Naive thymus-derived CD8-positive, alpha-beta T cell (primary cell): ENCODE measurements around the gene WFDC2. TPM values are rescaled to one million over a fixed set of nuclear protein-coding genes. Genes with fewer than 3 reads are reported as not detected.

Source experiments
- ATAC-seq, 2 donors: fragments of 150-1000 bp; cut with Tn5 transposase in 1 of 2; sonication (Bioruptor Pico), chemical (Tn5 transposase) in 1 of 2; 1 replicate in 1 of 2; 2 replicates in 1 of 2; pipeline ENCODE4 v1.10.0; 2021; ENCODE audit warnings: mild to moderate bottlenecking in 2 of 2, moderate library complexity in 2 of 2
- POLR2A ChIA-PET: fragments of 350-600 bp; sonication (Branson Sonifier 250); formaldehyde crosslinking; loops from one replicate; lab custom pipeline; 2021; ENCODE audit warnings: antibody characterized with exemption; lab: Charles Lee
- DNase-seq, 10 donors: peaks; one replicate each; pipeline versions ENCODE4 v3.0.0 to v3.0.0-alpha.2; 2020 to 2022
- H3K27ac Mint-ChIP-seq, 10 donors: one replicate each; pipeline ENCODE4 v1.8.0; 2020 to 2022; ENCODE audit warnings: mild to moderate bottlenecking in 10 of 10, mixed read lengths in 10 of 10, moderate library complexity in 4 of 10, inconsistent platforms in 1 of 10
- H3K27me3 Mint-ChIP-seq, 5 donors: one replicate each; pipeline ENCODE4 v1.8.0; 2021 to 2022; ENCODE audit warnings: mixed read lengths in 5 of 5
- H3K36me3 Mint-ChIP-seq, 3 donors: one replicate each; pipeline ENCODE4 v1.8.0; 2020 to 2022; ENCODE audit warnings: mixed read lengths in 3 of 3, mild to moderate bottlenecking in 2 of 3, inconsistent platforms in 1 of 3
- H3K4me1 Mint-ChIP-seq, 4 donors: one replicate each; pipeline ENCODE4 v1.8.0; 2021 to 2022; ENCODE audit warnings: mixed read lengths in 4 of 4
- H3K4me3 Mint-ChIP-seq, 10 donors: one replicate each; pipeline ENCODE4 v1.8.0; 2020 to 2022; ENCODE audit warnings: mild to moderate bottlenecking in 10 of 10, mixed read lengths in 10 of 10, moderate library complexity in 6 of 10, inconsistent platforms in 1 of 10
- H3K9me3 Mint-ChIP-seq, 9 donors: one replicate each; pipeline ENCODE4 v1.8.0; 2020 to 2022; ENCODE audit warnings: mixed read lengths in 9 of 9, mild to moderate bottlenecking in 3 of 9, inconsistent platforms in 1 of 9, moderate library complexity in 1 of 9
- polyA plus RNA-seq, 3 donors: library from polyadenylated mRNA; unstranded; fragments of 300-500 nt; fragmentation: Illumina TruSeq; gene quantifications; one replicate each; pipeline ENCODE4 v1.2.3, GENCODE V29; 2021
- total RNA-seq, 8 experiments: library from RNA in 2 of 8; stranded (reverse) in 2 of 8; gene quantifications; one replicate each; pipeline ENCODE4 v1.2.3 and lab custom pipeline; 2021 to 2026

Gene WFDC2
- total and polyA plus RNA-seq, 5 experiments from 2014 or later, result 0.33 to 0.80 (median 0.73) TPM; not detected in 2

GRCh38 chr20:45503403-45503802 lies 33.9 kb downstream of the WFDC2 start:
- H3K4me3 Mint-ChIP-seq, result no peak overlapping the region
- peaks cover 28 to 75% (median 36%) of the 10 kb centered on the region in 5 donors for H3K27me3 Mint-ChIP-seq
- ATAC-seq (no peak), DNase-seq (no peak)
- no peak overlapping the region for H3K27ac Mint-ChIP-seq
- H3K4me1 Mint-ChIP-seq, result no peaks in the 10 kb centered on the region
- H3K9me3 Mint-ChIP-seq, result no peaks in the 10 kb centered on the region
- no peaks in the 10 kb centered on the region for H3K36me3 Mint-ChIP-seq
- POLR2A ChIA-PET, result no interaction called here

GRCh38 chr20:45506398-45506797 lies 36.8 kb downstream of the WFDC2 start:
- Mint-ChIP-seq H3K27ac (no peak overlapping the region), H3K27me3 (peaks cover 23 to 71% (median 27%) of the 10 kb centered on the region in 5 donors), H3K4me3 (no peak overlapping the region), H3K9me3 (no peaks in the 10 kb centered on the region), H3K36me3 (no peaks in the 10 kb centered on the region), H3K4me1 (no peaks in the 10 kb centered on the region)
- POLR2A ChIA-PET, result no interaction called here
- DNase-seq, result no peak
- no peak for ATAC-seq

GRCh38 chr20:45507011-45507820 lies 37.7 kb downstream of the WFDC2 start:
- POLR2A ChIA-PET, result no interaction called here
- H3K4me3 Mint-ChIP-seq, result no peak overlapping the region
- H3K36me3 Mint-ChIP-seq, result peaks cover 0 to 2% (median 0%) of the 10 kb centered on the region in 3 donors
- ATAC-seq (no peak), DNase-seq (no peak)
- H3K4me1 Mint-ChIP-seq, result no peaks in the 10 kb centered on the region
- no peaks in the 10 kb centered on the region for H3K9me3 Mint-ChIP-seq
- no peak overlapping the region for H3K27ac Mint-ChIP-seq
- H3K27me3 Mint-ChIP-seq, result peaks cover 22 to 73% (median 25%) of the 10 kb centered on the region in 5 donors

GRCh38 chr20:45508068-45508886 lies 38.7 kb downstream of the WFDC2 start:
- peaks cover 21 to 72% (median 26%) of the 10 kb centered on the region in 5 donors for H3K27me3 Mint-ChIP-seq
- no peaks in the 10 kb centered on the region for H3K4me1 Mint-ChIP-seq
- DNase-seq (no peak), ATAC-seq (no peak)
- H3K4me3 Mint-ChIP-seq, result no peak overlapping the region
- no peaks in the 10 kb centered on the region for H3K9me3 Mint-ChIP-seq
- POLR2A ChIA-PET, result no interaction called here
- peaks cover 0 to 5% (median 0%) of the 10 kb centered on the region in 3 donors for H3K36me3 Mint-ChIP-seq
- H3K27ac Mint-ChIP-seq, result no peak overlapping the region

- POLR2A ChIA-PET, result no interaction called here
- Mint-ChIP-seq H3K27me3 (peaks cover 17 to 66% (median 23%) of the 10 kb centered on the region in 5 donors), H3K9me3 (no peaks in the 10 kb centered on the region), H3K4me3 (no peak overlapping the region), H3K27ac (no peak overlapping the region), H3K36me3 (peaks cover 0 to 5% (median 0%) of the 10 kb centered on the region in 3 donors), H3K4me1 (no peaks in the 10 kb centered on the region)
- ATAC-seq (no peak), DNase-seq (no peak)
Observed at GRCh38 chr20:45509091-45509490, 39.5 kb downstream of the WFDC2 start.

GRCh38 chr20:45510242-45510862 lies 40.8 kb downstream of the WFDC2 start:
- POLR2A ChIA-PET, result no interaction called here
- H3K4me3 Mint-ChIP-seq, result no peak overlapping the region
- H3K4me1 Mint-ChIP-seq, result no peaks in the 10 kb centered on the region
- H3K36me3 Mint-ChIP-seq, result peaks cover 0 to 5% (median 0%) of the 10 kb centered on the region in 3 donors
- H3K27me3 Mint-ChIP-seq, result peaks cover 19 to 66% (median 19%) of the 10 kb centered on the region in 5 donors
- DNase-seq (no peak), ATAC-seq (no peak)
- H3K27ac Mint-ChIP-seq, result no peak overlapping the region
- no peaks in the 10 kb centered on the region for H3K9me3 Mint-ChIP-seq

GRCh38 chr20:45515147-45515913 lies 45.8 kb downstream of the WFDC2 start, which contains the start of gene SPINT3:
Gene SPINT3, minus strand, starts transcription at chr20:45515622. Its CDS starts 14 bp downstream, at chr20:45515608.
- H3K36me3 Mint-ChIP-seq, result peaks cover 0 to 5% (median 0%) of the 10 kb centered on the region in 3 donors
- ATAC-seq, result no peak
- H3K4me1 Mint-ChIP-seq, result no peaks in the 10 kb centered on the region
- POLR2A ChIA-PET, result no interaction called here
- H3K4me3 Mint-ChIP-seq, result no peak within 1 kb of the TSS
- no peak within 1 kb of the TSS for H3K27ac Mint-ChIP-seq
- DNase-seq, result no peak
- peaks cover 0 to 8% (median 0%) of the 10 kb centered on the region in 9 donors for H3K9me3 Mint-ChIP-seq
- peaks cover 9 to 39% (median 18%) of the 10 kb centered on the region in 5 donors for H3K27me3 Mint-ChIP-seq

- no peak overlapping the region for H3K27ac Mint-ChIP-seq
- POLR2A ChIA-PET, result interaction anchor here (0.7 kb wide), 1 partner anchor 321 kb away, joined by 6 read pairs; no protein-coding TSS in a partner anchor
- no peak overlapping the region for H3K4me3 Mint-ChIP-seq
- H3K27me3 Mint-ChIP-seq, result peaks cover 13 to 40% (median 26%) of the 10 kb centered on the region in 5 donors
- no peak for DNase-seq
- no peak for ATAC-seq
- no peaks in the 10 kb centered on the region for H3K36me3 Mint-ChIP-seq
- H3K9me3 Mint-ChIP-seq, result peaks cover 0 to 8% (median 0%) of the 10 kb centered on the region in 9 donors
- no peaks in the 10 kb centered on the region for H3K4me1 Mint-ChIP-seq
Observed at GRCh38 chr20:45518282-45518681, 48.7 kb downstream of the WFDC2 start.

GRCh38 chr20:45523821-45524220 lies 54.3 kb downstream of the WFDC2 start:
- Mint-ChIP-seq H3K27ac (no peak overlapping the region), H3K27me3 (peaks cover 29 to 72% (median 33%) of the 10 kb centered on the region in 5 donors)

GRCh38 chr20:45527294-45527693 lies 57.7 kb downstream of the WFDC2 start:
- no peak overlapping the region for H3K4me3 Mint-ChIP-seq
- peaks cover 27 to 67% (median 32%) of the 10 kb centered on the region in 5 donors for H3K27me3 Mint-ChIP-seq

More at GRCh38 chr20:45523821-45524220, 54.3 kb downstream of the WFDC2 start:
- POLR2A ChIA-PET, result no interaction called here
- H3K4me1 Mint-ChIP-seq, result no peaks in the 10 kb centered on the region
- ATAC-seq, result no peak
- no peaks in the 10 kb centered on the region for H3K36me3 Mint-ChIP-seq
- no peak for DNase-seq
- no peak overlapping the region for H3K4me3 Mint-ChIP-seq
- H3K9me3 Mint-ChIP-seq, result peaks cover 0 to 2% (median 0%) of the 10 kb centered on the region in 9 donors

More at GRCh38 chr20:45527294-45527693, 57.7 kb downstream of the WFDC2 start:
- no peaks in the 10 kb centered on the region for H3K4me1 Mint-ChIP-seq
- DNase-seq (no peak), ATAC-seq (no peak)
- no peaks in the 10 kb centered on the region for H3K9me3 Mint-ChIP-seq
- no peaks in the 10 kb centered on the region for H3K36me3 Mint-ChIP-seq
- POLR2A ChIA-PET, result interaction anchor here (0.7 kb wide), 1 partner anchor 143 kb away, joined by 4 read pairs; the partner anchor contains the start of gene WFDC11
- H3K27ac Mint-ChIP-seq, result no peak overlapping the region
